GM13977 (cell line): ENCODE results near the gene EML4.

Experiments
- DNase-seq: peaks from one replicate; pipeline ENCODE4 v3.0.0; 2012; ENCODE audit warnings: low spot score
- CTCF ChIP-seq: IDR thresholded peaks from 2 replicates; pipeline ENCODE4 v1.5.1; 2012; ENCODE audit warnings: mild to moderate bottlenecking, control low read depth; ENCODE audit not compliant: insufficient read depth; ENCODE audit errors: extremely low read depth, missing control alignments
- in situ Hi-C: fragments of 300-500 bp; cut with MboI; formaldehyde crosslinking; loops from one replicate; pipeline ENCODE4 v1.12.0; 2022; ENCODE audit warnings: low sequenced_read_pairs, low pct_unique_long_range_greater_than_20kb, mixed read lengths, inconsistent platforms; ENCODE audit not compliant: unreplicated experiment

The EML4 gene

GRCh38 chr2:42150159-42150558 lies 19.0 kb upstream of the EML4 start:
- TF ChIP-seq CTCF = no peak
- in situ Hi-C loops = no loop called here
- no peak for DNase-seq

GRCh38 chr2:42153944-42154581 lies 15.1 kb upstream of the EML4 start:
- DNase-seq = no peak
- in situ Hi-C loops = no loop called here
- no peak for TF ChIP-seq CTCF

GRCh38 chr2:42156721-42157120 lies 12.4 kb upstream of the EML4 start:
- no peak for TF ChIP-seq CTCF
- in situ Hi-C loops = no loop called here
- no peak for DNase-seq

GRCh38 chr2:42161444-42161843 lies 7.7 kb upstream of the EML4 start:
- DNase-seq = no peak
- in situ Hi-C loops = no loop called here
- TF ChIP-seq CTCF = no peak

GRCh38 chr2:42163444-42164045 lies 5.6 kb upstream of the EML4 start:
- TF ChIP-seq CTCF = no peak
- DNase-seq = no peak
- in situ Hi-C loops = no loop called here

GRCh38 chr2:42164046-42164445 lies 5.1 kb upstream of the EML4 start:
- no peak for DNase-seq
- in situ Hi-C loops = no loop called here
- TF ChIP-seq CTCF = no peak
